ENCODE data around the gene TBC1D22A. TPM values are rescaled to one million over a fixed set of nuclear protein-coding genes. Genes with fewer than 3 reads are reported as not detected.

Gene TBC1D22A
- total and polyA plus RNA-seq, 9 of the 15 experiments (the other 6 are each of a cell fraction or from before 2014, with no cell fraction given), result 0.20 to 11.5 (median 5.2) TPM

- no peak for TF ChIP-seq RUNX1 (IDR thresholded peaks at IDR 0.05; ENCODE audit: low read depth)
Observed at GRCh38 chr22:46799626-46800025, 37.2 kb downstream of the TBC1D22A start (continued).

DNA sequence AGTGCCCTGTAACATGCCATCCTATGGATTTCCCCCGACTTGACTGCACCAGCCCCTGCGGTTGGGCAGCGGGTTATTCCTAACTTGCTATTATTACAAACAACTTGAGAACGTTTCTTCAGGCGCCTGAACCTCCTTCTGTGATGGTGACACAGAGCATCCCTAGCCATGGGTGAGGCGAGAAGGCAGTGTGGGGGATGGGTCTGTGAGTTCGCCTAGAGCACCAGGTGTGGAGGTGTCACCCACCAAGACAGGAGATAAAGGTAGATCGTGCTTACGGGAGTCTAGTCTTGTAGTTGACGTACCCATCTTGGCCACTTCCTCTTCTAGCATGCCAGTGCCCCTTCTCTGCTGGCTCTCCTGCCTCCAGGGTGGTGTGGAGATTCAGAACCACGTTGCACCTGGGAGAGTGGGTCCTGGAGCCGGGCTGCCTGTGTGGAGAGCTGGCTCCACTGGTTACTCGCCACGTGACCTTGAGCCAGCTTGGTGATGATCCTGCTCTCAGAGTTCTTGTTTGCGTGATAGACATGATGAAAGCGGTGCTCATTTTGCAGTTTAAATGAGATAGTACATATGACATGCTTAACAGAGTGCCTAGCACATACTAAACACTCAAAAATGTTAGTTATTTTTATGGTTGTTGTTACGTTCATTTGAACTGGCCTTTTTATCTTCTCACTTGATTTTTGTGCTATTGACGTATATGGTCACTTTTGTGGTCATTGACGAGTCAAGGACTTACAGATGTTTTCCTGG lies 37.8 kb downstream of the TBC1D22A start:
- no peak overlapping the region for H2AFZ ChIP-seq (ENCODE audit: low read depth, low read length)
- in situ Hi-C loops (cut with MboI), result no loop called here
- H3K4me1 ChIP-seq (replicated peaks in 1 of 2; ENCODE audit: control insufficient read depth in 2 of 2, insufficient read depth in 2 of 2, low read length in 2 of 2), result peaks cover 5 to 30% of the 10 kb centered on the region in 2 experiments; a peak in 3 of 5 replicates
- BruUV-seq (replicated peaks), result no TSS peak
- FAIRE-seq (no peak), DNase-seq (ENCODE audit: extremely low read depth in 1 of 4, low spot score in 3 of 4) (no peak), ATAC-seq (no peak)
- no peak overlapping the region for H3K4me2 ChIP-seq (ENCODE audit: insufficient read depth, low read length)
- H3K79me2 ChIP-seq (ENCODE audit: control insufficient read depth, insufficient read depth, low read length), result no peaks in the 10 kb centered on the region; the same call in 1 of the 3 replicates
- H3K9me3 ChIP-seq (replicated peaks; ENCODE audit: control insufficient read depth, insufficient read depth, low read depth, low read length), result no peaks in the 10 kb centered on the region
- H3K4me3 ChIP-seq, result no peak overlapping the region
- H4K20me1 ChIP-seq (replicated peaks; ENCODE audit: control insufficient read depth, insufficient read depth, low read length), result peaks cover 14% of the 10 kb centered on the region; the same call in 1 of the 2 replicates
- 83% methylated on average over 18 of the region's 19 CpGs for WGBS (ENCODE audit: insufficient coverage, low coverage, missing lambda C conversion rate)
- CTCF ChIA-PET (ENCODE audit: low intra/inter-chr PET ratio), result interaction anchor here (0.6 kb wide), 1 partner anchor 111 kb away, joined by 3 read pairs; no protein-coding TSS in a partner anchor
- POLR2A ChIA-PET, result no interaction called here
- TF ChIP-seq MYBL2 (IDR thresholded peaks at IDR 0.05; ENCODE audit: low read depth) (no peak), MYBL2 (CRISPR knock-in tag; IDR thresholded peaks at IDR 0.05; ENCODE audit: borderline replicate concordance) (no peak), HNRNPUL1 (IDR thresholded peaks at IDR 0.05; ENCODE audit: low read length) (no peak), RCOR1 (IDR thresholded peaks at IDR 0.05; ENCODE audit: borderline replicate concordance in 1 of 2, low read depth in 2 of 2, low read length in 2 of 2) (no peak), CXXC5 (CRISPR knock-in tag; IDR thresholded peaks at IDR 0.05) (no peak), KDM2B (CRISPR knock-in tag; IDR thresholded peaks at IDR 0.05) (no peak), ZNF586 (CRISPR knock-in tag; conservative IDR thresholded peaks at IDR 0.05) (no peak), SOX6 (IDR thresholded peaks at IDR 0.05) (no peak), JUNB (CRISPR knock-in tag; conservative IDR thresholded peaks at IDR 0.05) (no peak), ZNF143 (CRISPR knock-in tag; IDR thresholded peaks at IDR 0.05) (no peak), LEF1 (IDR thresholded peaks at IDR 0.05) (no peak), ZNF124 (CRISPR knock-in tag; IDR thresholded peaks at IDR 0.05) (no peak), E2F4 (CRISPR knock-in tag; IDR thresholded peaks at IDR 0.05; ENCODE audit: low read depth) (no peak)
- TF ChIP-seq, protein P1, sequence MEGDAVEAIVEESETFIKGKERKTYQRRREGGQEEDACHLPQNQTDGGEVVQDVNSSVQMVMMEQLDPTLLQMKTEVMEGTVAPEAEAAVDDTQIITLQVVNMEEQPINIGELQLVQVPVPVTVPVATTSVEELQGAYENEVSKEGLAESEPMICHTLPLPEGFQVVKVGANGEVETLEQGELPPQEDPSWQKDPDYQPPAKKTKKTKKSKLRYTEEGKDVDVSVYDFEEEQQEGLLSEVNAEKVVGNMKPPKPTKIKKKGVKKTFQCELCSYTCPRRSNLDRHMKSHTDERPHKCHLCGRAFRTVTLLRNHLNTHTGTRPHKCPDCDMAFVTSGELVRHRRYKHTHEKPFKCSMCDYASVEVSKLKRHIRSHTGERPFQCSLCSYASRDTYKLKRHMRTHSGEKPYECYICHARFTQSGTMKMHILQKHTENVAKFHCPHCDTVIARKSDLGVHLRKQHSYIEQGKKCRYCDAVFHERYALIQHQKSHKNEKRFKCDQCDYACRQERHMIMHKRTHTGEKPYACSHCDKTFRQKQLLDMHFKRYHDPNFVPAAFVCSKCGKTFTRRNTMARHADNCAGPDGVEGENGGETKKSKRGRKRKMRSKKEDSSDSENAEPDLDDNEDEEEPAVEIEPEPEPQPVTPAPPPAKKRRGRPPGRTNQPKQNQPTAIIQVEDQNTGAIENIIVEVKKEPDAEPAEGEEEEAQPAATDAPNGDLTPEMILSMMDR (IDR thresholded peaks at IDR 0.05 in 2 of 3, conservative IDR thresholded peaks at IDR 0.05 in 1 of 3; ENCODE audit: insufficient read depth in 2 of 3, low read depth in 1 of 3, low read length in 3 of 3), result no peak
- intact Hi-C loops (cut with micrococcal nuclease), result no loop called here
- no peaks in the 10 kb centered on the region for H3K27me3 ChIP-seq (ENCODE audit: control insufficient read depth in 2 of 2, insufficient read depth in 2 of 2, low read length in 2 of 2)
- H3K27ac ChIP-seq (ENCODE audit: extremely low read depth, low read depth, low read length), result no peak overlapping the region
- H3K36me3 ChIP-seq (ENCODE audit: control insufficient read depth, insufficient read depth, low read length), result peaks cover 24% of the 10 kb centered on the region; the same call in 2 of the 3 replicates
- H3K9me1 ChIP-seq (ENCODE audit: control insufficient read depth, insufficient read depth, low read length), result peaks cover 7% of the 10 kb centered on the region
- H3K9ac ChIP-seq (ENCODE audit: insufficient read depth in 1 of 2, low read depth in 2 of 2, low read length in 2 of 2), result no peak overlapping the region

All from K562 (cell line).